OCI-LY1 (cell line): Measurements from ENCODE around the gene SPIRE2.

Experiments used
- H2AFZ ChIP-seq: fragments of 200-600 bp; sonication (generic), shearing (Covaris generic); 2 replicates; pipeline ENCODE4 v1.6.0; 2014; ENCODE audit warnings: antibody characterized with exemption, mild to moderate bottlenecking, low read length
- H3F3A ChIP-seq: fragments of 200-600 bp; sonication (generic), shearing (Covaris generic); 2 replicates; pipeline ENCODE4 v1.6.0; 2014; ENCODE audit warnings: mild to moderate bottlenecking, antibody characterized with exemption, low read length, moderate library complexity; ENCODE audit not compliant: insufficient read depth
- H3K27ac ChIP-seq: fragments of 200-600 bp; sonication (generic); 2 replicates; pipeline ENCODE4 v1.5.1; 2014; ENCODE audit warnings: low read length, mixed run types, mild to moderate bottlenecking, low read depth; ENCODE audit not compliant: poor library complexity, severe bottlenecking
- H3K27me3 ChIP-seq: fragments of 200-600 bp; sonication (generic); 2 replicates; pipeline ENCODE4 v1.6.0; 2014; ENCODE audit warnings: antibody characterized with exemption, mild to moderate bottlenecking, low read length, moderate library complexity; ENCODE audit not compliant: insufficient read depth
- H3K36me3 ChIP-seq: fragments of 200-600 bp; sonication (generic); 2 replicates; pipeline ENCODE4 v1.6.1; 2014; ENCODE audit warnings: mild to moderate bottlenecking, antibody characterized with exemption, low read length, moderate library complexity, mixed read lengths; ENCODE audit not compliant: insufficient read depth
- H3K4me1 ChIP-seq: fragments of 200-600 bp; sonication (generic); 2 replicates; pipeline ENCODE4 v1.5.1; 2014; ENCODE audit warnings: mild to moderate bottlenecking, low read length, moderate library complexity; ENCODE audit not compliant: insufficient read depth, severe bottlenecking
- H3K4me2 ChIP-seq: fragments of 200-600 bp; sonication (generic), shearing (Covaris generic); 2 replicates; pipeline ENCODE4 v1.6.1; 2014; ENCODE audit warnings: low read length
- H3K4me3 ChIP-seq: fragments of 200-600 bp; sonication (generic); 2 replicates; pipeline ENCODE4 v1.5.1; 2014; ENCODE audit warnings: low read length, low read depth, mild to moderate bottlenecking, mixed read lengths; ENCODE audit not compliant: poor library complexity, severe bottlenecking
- H3K79me2 ChIP-seq: fragments of 200-600 bp; shearing (Covaris generic); 2 replicates; pipeline ENCODE4 v1.6.1; 2016; ENCODE audit warnings: mixed run types, low read length, mixed read lengths; ENCODE audit not compliant: insufficient read depth
- H3K9ac ChIP-seq: fragments of 200-600 bp; sonication (generic), shearing (Covaris generic); 2 replicates; pipeline ENCODE4 v1.6.1; 2014; ENCODE audit warnings: mild to moderate bottlenecking, low read length, mixed read lengths
- H3K9me2 ChIP-seq: fragments of 200-600 bp; sonication (generic), shearing (Covaris generic); 2 replicates; pipeline ENCODE4 v1.6.1; 2014; ENCODE audit warnings: low read depth, mild to moderate bottlenecking, low read length, mixed read lengths
- H3K9me3 ChIP-seq: fragments of 200-600 bp; shearing (Covaris generic); 2 replicates; pipeline ENCODE4 v1.6.1; 2014; ENCODE audit warnings: low read length, mixed read lengths
- H4K20me1 ChIP-seq: fragments of 200-600 bp; sonication (generic), shearing (Covaris generic); 2 replicates; pipeline ENCODE4 v1.6.0; 2016; ENCODE audit warnings: mild to moderate bottlenecking, low read length; ENCODE audit not compliant: insufficient read depth
- CTCF ChIP-seq: fragments of 200-600 bp; sonication (generic), shearing (Covaris generic); IDR thresholded peaks from 2 replicates; pipeline ENCODE4 v1.5.1; 2017; ENCODE audit warnings: mild to moderate bottlenecking, antibody characterized with exemption, low read length, moderate library complexity, mixed read lengths
- EZH2 ChIP-seq: fragments of 200-600 bp; sonication (generic), shearing (Covaris generic); IDR thresholded peaks from 2 replicates; pipeline ENCODE4 v1.8.0; 2017; ENCODE audit warnings: borderline replicate concordance, mixed run types, mild to moderate bottlenecking, antibody characterized with exemption, low read length, moderate library complexity, mixed read lengths

Gene SPIRE2

GRCh38 chr16:89837014-89837546 lies 8.8 kb downstream of the SPIRE2 start:
- Histone ChIP-seq H3K9me3 (no peaks in the 10 kb centered on the region), H3K4me2 (peak overlapping the region; percentile 66), H3K9ac (peak overlapping the region; percentile 48; the same call in 1 of the 2 replicates), H3K27ac (peak overlapping the region; percentile 52), H3K4me1 (peaks cover 35% of the 10 kb centered on the region), H3K4me3 (peak overlapping the region; percentile 49), H2AFZ (0 out of 2 replicates have a peak overlapping the region, but pooled peaks have one; percentile 37), H3K27me3 (no peaks in the 10 kb centered on the region), H3F3A (no peaks in the 10 kb centered on the region), H3K36me3 (no peaks in the 10 kb centered on the region; the same call in 1 of the 2 replicates), H4K20me1 (no peaks in the 10 kb centered on the region), H3K9me2 (no peaks in the 10 kb centered on the region), H3K79me2 (no peaks in the 10 kb centered on the region)
- TF ChIP-seq CTCF (no peak), EZH2 (no peak)

GRCh38 chr16:89841275-89841674 lies 13.0 kb downstream of the SPIRE2 start:
- Histone ChIP-seq H3F3A (no peaks in the 10 kb centered on the region), H3K4me3 (no peak overlapping the region), H3K27ac (no peak overlapping the region), H3K9ac (no peak overlapping the region), H3K9me3 (no peaks in the 10 kb centered on the region), H3K9me2 (no peaks in the 10 kb centered on the region), H3K27me3 (no peaks in the 10 kb centered on the region), H3K4me1 (peaks cover 61% of the 10 kb centered on the region), H4K20me1 (no peaks in the 10 kb centered on the region), H3K36me3 (no peaks in the 10 kb centered on the region), H2AFZ (no peak overlapping the region), H3K79me2 (no peaks in the 10 kb centered on the region), H3K4me2 (no peak overlapping the region)
- TF ChIP-seq CTCF = no peak
- no peak for TF ChIP-seq EZH2

GRCh38 chr16:89842471-89843408 lies 14.5 kb downstream of the SPIRE2 start:
- Histone ChIP-seq H3K9ac (no peak overlapping the region), H3K27me3 (no peaks in the 10 kb centered on the region), H3K4me1 (peaks cover 47% of the 10 kb centered on the region), H4K20me1 (no peaks in the 10 kb centered on the region), H2AFZ (no peak overlapping the region), H3K79me2 (no peaks in the 10 kb centered on the region), H3K4me3 (no peak overlapping the region), H3K9me3 (no peaks in the 10 kb centered on the region), H3K27ac (no peak overlapping the region), H3K36me3 (no peaks in the 10 kb centered on the region), H3K4me2 (no peak overlapping the region), H3K9me2 (no peaks in the 10 kb centered on the region), H3F3A (no peaks in the 10 kb centered on the region)
- TF ChIP-seq CTCF (no peak), EZH2 (no peak)
